Mucosa of stomach (tissue), 1 donor: ENCODE results near the gene VCP.

ENCODE experiments used
- H3K27me3 ChIP-seq: one replicate; pipeline ENCODE4 v1.7.0; 2013; ENCODE audit warnings: mild to moderate bottlenecking, low read length; ENCODE audit not compliant: control insufficient read depth, insufficient read depth
- H3K36me3 ChIP-seq: one replicate; pipeline ENCODE4 v1.7.0; 2013; ENCODE audit warnings: low read length; ENCODE audit not compliant: control insufficient read depth, insufficient read depth
- H3K4me1 ChIP-seq: one replicate; pipeline ENCODE4 v1.7.0; 2013; ENCODE audit warnings: mild to moderate bottlenecking, low read length; ENCODE audit not compliant: control insufficient read depth, insufficient read depth
- H3K4me3 ChIP-seq: one replicate; pipeline ENCODE4 v1.7.0; 2013; ENCODE audit warnings: low read length
- H3K9ac ChIP-seq: one replicate; pipeline ENCODE4 v1.7.0; 2013; ENCODE audit warnings: mild to moderate bottlenecking, low read length, moderate library complexity
- H3K9me3 ChIP-seq: one replicate; pipeline ENCODE4 v1.7.0; 2013; ENCODE audit warnings: mild to moderate bottlenecking, low read length, moderate library complexity; ENCODE audit not compliant: control insufficient read depth
- donor health status: Pancreatic carcinoma.

Gene VCP

DNA sequence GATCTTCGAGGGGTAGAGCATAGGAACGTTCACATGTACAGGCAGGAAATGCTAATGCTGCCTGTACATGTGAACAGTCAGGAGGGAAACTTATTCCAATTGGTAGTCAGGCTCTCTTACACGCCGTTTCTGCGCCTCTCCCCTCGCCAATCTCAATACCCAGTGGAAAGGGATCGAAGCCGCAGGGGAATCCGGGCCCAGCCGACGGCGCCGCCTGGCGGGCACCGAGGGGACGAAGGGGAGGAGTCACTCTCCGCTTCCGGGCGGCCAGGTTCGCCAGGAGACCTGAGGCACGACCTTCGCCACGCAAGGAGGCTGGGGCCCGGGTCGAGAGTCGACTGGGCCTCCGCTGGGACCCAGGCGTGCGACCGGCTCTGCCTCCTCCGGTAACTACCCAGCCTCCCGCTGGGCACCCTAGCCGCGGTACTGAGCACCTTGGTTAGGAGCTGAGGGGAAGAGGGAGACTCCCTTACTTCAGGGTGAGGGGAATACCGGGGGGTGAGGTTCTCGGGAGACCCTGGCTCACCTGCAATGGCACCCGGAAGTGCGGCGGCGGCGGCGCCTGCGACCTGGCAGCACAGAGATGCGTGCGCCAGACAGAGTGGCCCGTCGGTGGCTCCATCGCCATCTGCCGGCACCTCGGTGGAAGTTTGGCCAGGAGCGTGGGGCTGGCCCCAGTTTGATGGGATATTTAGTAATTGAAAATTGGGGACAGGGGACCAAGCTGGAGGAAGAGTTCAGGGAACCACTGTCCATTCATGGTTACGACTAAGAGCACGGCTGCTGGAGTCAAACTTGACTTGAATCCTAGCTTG is 23.8 kb upstream of the VCP start, which contains the start of gene PIGO:
TSS of gene PIGO (minus strand) at position 557 of the 815 bp plus-strand sequence. CDS start 1,026 bp downstream, outside the sequence.
- Histone ChIP-seq H3K27me3 (no peaks in the 10 kb centered on the region), H3K9ac (peak within 1 kb of the TSS; percentile 97), H3K4me1 (peaks cover 11% of the 10 kb centered on the region), H3K36me3 (peaks cover 5% of the 10 kb centered on the region), H3K9me3 (no peaks in the 10 kb centered on the region), H3K4me3 (peak within 1 kb of the TSS; percentile 96)

DNA sequence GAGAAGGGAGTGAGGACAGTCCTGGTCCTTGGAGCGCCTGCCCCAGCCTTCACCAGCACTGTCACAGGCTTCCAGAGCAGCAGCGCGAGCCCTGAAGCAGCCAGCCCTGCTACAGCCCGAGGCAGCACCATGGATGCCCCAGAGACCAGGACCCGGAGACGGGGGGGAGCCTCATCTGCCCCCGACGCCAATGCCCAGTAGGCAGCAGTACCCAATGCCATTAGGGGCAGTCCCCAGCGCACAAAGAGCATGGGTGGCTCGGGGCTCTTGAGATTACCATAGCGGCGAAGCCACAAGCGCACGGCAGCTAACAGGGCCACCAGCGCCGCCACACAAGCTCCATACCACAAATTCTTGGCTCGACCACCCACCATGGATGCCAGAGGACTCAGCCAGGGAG is 19.1 kb upstream of the VCP start:
- H3K9ac ChIP-seq: no peak overlapping the region
- no peak overlapping the region for H3K4me3 ChIP-seq
- no peaks in the 10 kb centered on the region for H3K27me3 ChIP-seq
- H3K9me3 ChIP-seq: no peaks in the 10 kb centered on the region
- H3K4me1 ChIP-seq: peaks cover 11% of the 10 kb centered on the region
- H3K36me3 ChIP-seq: peaks cover 16% of the 10 kb centered on the region

- no peaks in the 10 kb centered on the region for H3K4me1 ChIP-seq
- H3K36me3 ChIP-seq: peaks cover 16% of the 10 kb centered on the region
- no peaks in the 10 kb centered on the region for H3K9me3 ChIP-seq
- H3K27me3 ChIP-seq: no peaks in the 10 kb centered on the region
- no peak overlapping the region for H3K9ac ChIP-seq
- H3K4me3 ChIP-seq: no peak overlapping the region
Observed at GRCh38 chr9:35089434-35089833, 17.0 kb upstream of the VCP start.

DNA sequence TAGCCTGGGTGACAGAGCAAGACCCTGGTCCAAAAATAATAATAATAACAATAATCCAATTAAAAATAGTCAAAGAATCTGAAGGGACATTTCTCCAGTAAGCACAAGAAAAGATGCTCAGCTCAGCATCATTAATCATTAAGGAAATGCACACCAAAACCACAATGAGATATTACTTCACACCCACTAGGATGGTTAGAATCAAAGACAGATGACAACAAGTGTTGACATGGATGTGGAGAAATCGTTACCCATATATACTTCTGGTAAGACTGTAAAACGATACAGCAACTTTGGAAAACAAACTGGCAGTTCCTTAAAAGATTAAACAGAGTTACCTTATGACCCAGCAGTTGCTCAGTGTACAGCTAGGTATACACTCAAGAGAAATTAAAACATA is 12.7 kb upstream of the VCP start:
- no peaks in the 10 kb centered on the region for H3K9me3 ChIP-seq
- H3K27me3 ChIP-seq: no peaks in the 10 kb centered on the region
- peaks cover 10% of the 10 kb centered on the region for H3K36me3 ChIP-seq
- H3K4me3 ChIP-seq: no peak overlapping the region
- H3K9ac ChIP-seq: no peak overlapping the region
- H3K4me1 ChIP-seq: no peaks in the 10 kb centered on the region

DNA sequence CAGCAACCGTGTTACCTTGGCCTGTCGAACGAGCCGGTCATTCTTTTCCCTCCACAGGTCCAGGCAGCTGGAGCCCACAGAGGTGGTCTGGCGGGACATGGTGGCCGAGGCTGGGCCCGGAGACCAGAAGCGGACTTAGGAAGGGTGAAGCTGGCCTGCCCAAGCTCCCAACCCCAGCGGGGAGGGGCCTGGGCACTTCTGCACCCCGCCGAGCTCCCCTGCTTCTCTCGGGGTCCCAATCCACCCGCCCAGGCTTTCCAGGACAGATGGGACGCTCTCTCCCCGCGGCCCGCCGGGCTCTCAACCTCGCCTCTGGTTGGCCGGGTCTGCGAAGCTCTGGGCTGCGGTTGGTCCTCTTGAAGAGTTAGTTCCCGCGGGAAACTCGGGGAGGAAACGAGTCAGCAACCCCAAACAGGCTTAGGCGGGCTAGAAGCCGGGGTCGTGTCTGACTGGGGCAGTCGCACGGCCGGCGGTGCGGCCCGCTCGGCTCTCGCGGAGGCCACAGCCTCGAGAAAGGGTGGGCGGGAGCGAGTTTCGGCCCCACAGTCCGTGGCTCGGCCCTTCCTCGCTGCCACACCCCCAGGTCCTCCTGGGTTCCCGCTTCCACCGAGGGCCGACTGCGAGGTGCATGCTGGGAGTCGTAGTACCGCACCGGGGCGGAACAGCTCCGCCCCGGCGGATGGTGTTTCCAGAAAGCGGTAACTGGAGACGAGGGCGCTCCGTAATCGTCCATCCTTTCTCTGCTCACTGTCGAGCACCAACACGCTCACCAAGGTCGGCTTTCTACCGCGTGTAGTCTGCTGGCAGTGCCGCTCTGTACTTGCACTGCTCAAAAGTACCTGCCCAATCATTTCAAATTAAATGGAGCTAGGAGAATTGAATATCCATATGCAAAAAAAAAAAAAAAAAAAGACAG is 7.3 kb upstream of the VCP start, which contains the start of gene FANCG:
TSS of gene FANCG (minus strand) at position 517 of the 916 bp plus-strand sequence. CDS start at position 99, 418 bp downstream.
- H3K36me3 ChIP-seq: peaks cover 3% of the 10 kb centered on the region
- H3K4me1 ChIP-seq: peaks cover 8% of the 10 kb centered on the region
- H3K9me3 ChIP-seq: no peaks in the 10 kb centered on the region
- no peaks in the 10 kb centered on the region for H3K27me3 ChIP-seq
- H3K9ac ChIP-seq: peak within 1 kb of the TSS; percentile 60
- peak within 1 kb of the TSS; percentile 23 for H3K4me3 ChIP-seq

GRCh38 chr9:35079041-35079425 is 6.6 kb upstream of the VCP start:
- H3K4me1 ChIP-seq: peaks cover 8% of the 10 kb centered on the region
- peak overlapping the region; percentile 60 for H3K9ac ChIP-seq
- H3K27me3 ChIP-seq: no peaks in the 10 kb centered on the region
- peak overlapping the region; percentile 23 for H3K4me3 ChIP-seq
- peaks cover 3% of the 10 kb centered on the region for H3K36me3 ChIP-seq
- no peaks in the 10 kb centered on the region for H3K9me3 ChIP-seq

DNA sequence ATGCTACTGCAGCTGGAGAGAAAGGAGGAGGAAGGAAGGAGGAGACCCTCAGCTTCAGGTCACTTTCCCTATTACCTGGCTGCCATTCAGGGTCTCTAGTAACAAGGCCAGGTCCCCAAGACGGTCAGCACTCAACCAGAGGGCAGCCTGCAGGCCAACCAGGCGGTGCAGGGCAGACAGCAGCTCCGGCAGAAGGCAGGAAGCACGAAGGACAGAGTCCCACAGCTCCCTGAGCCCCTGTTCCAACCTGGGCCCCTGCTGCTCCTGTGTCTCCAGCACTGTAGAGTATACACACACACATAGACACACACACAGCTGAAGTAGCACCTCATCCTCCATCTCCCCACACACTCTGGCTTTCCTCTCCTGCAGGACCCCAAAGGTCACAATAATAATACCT is 5.6 kb upstream of the VCP start:
- H3K9me3 ChIP-seq: no peaks in the 10 kb centered on the region
- no peak overlapping the region for H3K4me3 ChIP-seq
- no peak overlapping the region for H3K9ac ChIP-seq
- H3K4me1 ChIP-seq: peaks cover 9% of the 10 kb centered on the region
- no peaks in the 10 kb centered on the region for H3K27me3 ChIP-seq
- peaks cover 3% of the 10 kb centered on the region for H3K36me3 ChIP-seq

GRCh38 chr9:35076848-35077247 is 4.4 kb upstream of the VCP start:
- Histone ChIP-seq H3K4me3 (no peak overlapping the region), H3K9me3 (no peaks in the 10 kb centered on the region), H3K27me3 (no peaks in the 10 kb centered on the region), H3K36me3 (peaks cover 3% of the 10 kb centered on the region), H3K4me1 (peaks cover 13% of the 10 kb centered on the region), H3K9ac (no peak overlapping the region)

DNA sequence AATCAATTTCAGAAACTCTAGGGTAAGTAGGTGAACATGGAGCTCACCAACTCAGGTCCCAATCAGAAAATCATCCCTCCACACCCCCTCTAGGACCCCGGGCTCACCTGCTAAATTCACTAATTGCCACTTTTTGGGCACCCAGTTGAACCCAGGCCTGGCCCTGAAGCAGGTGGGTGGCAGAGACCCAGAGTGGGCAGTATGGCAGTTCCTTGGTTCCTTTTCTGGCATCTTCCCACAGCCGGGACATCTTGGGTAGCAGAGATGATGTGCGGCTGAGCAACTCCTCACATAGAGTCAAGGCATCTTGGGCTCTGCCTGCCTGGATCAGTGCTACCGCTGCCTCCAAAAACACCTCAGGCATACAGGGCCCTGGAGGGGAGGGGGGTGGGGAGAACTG is 2.9 kb upstream of the VCP start:
- H3K9me3 ChIP-seq: no peaks in the 10 kb centered on the region
- H3K4me3 ChIP-seq: no peak overlapping the region
- H3K27me3 ChIP-seq: no peaks in the 10 kb centered on the region
- peaks cover 20% of the 10 kb centered on the region for H3K4me1 ChIP-seq
- H3K36me3 ChIP-seq: peaks cover 3% of the 10 kb centered on the region
- no peak overlapping the region for H3K9ac ChIP-seq

- Histone ChIP-seq H3K27me3 (no peaks in the 10 kb centered on the region), H3K4me1 (peaks cover 26% of the 10 kb centered on the region), H3K4me3 (no peak overlapping the region), H3K9ac (no peak overlapping the region), H3K9me3 (no peaks in the 10 kb centered on the region), H3K36me3 (peaks cover 3% of the 10 kb centered on the region)
Observed at GRCh38 chr9:35074791-35075190, 2.4 kb upstream of the VCP start.

- H3K36me3 ChIP-seq: peaks cover 3% of the 10 kb centered on the region
- no peaks in the 10 kb centered on the region for H3K27me3 ChIP-seq
- H3K4me1 ChIP-seq: peaks cover 29% of the 10 kb centered on the region
- no peak overlapping the region for H3K9ac ChIP-seq
- H3K4me3 ChIP-seq: no peak overlapping the region
- H3K9me3 ChIP-seq: no peaks in the 10 kb centered on the region
Observed at GRCh38 chr9:35074141-35074540, 1.7 kb upstream of the VCP start.

GRCh38 chr9:35073279-35073612 is 821 bp upstream of the VCP start:
- H3K27me3 ChIP-seq: no peaks in the 10 kb centered on the region
- no peak overlapping the region for H3K9ac ChIP-seq
- H3K4me1 ChIP-seq: peaks cover 22% of the 10 kb centered on the region
- H3K9me3 ChIP-seq: no peaks in the 10 kb centered on the region
- peaks cover 3% of the 10 kb centered on the region for H3K36me3 ChIP-seq
- H3K4me3 ChIP-seq: no peak overlapping the region
